GM18951 (cell line): ENCODE measurements around the gene RHBDD1.

Experiments used
- POLR2A ChIP-seq: IDR thresholded peaks from 4 replicates; pipeline ENCODE4 v1.6.1; 2011; ENCODE audit warnings: mild to moderate bottlenecking; ENCODE audit not compliant: insufficient read length, insufficient read depth; ENCODE audit errors: extremely low read depth
- in situ Hi-C: fragments of 300-500 bp; cut with MboI; formaldehyde crosslinking; loops from one replicate; pipeline ENCODE4 v1.12.0; 2022; ENCODE audit warnings: low sequenced_read_pairs, mixed read lengths, inconsistent platforms; ENCODE audit not compliant: unreplicated experiment

RHBDD1 gene

GRCh38 chr2:226796012-226796839 lies 39.6 kb upstream of the RHBDD1 start:
- TF ChIP-seq POLR2A, result no peak
- in situ Hi-C loops, result no loop called here

- in situ Hi-C loops, result no loop called here
- TF ChIP-seq POLR2A, result no peak
Measured at GRCh38 chr2:226796840-226797288, 39.0 kb upstream of the RHBDD1 start.

GRCh38 chr2:226797289-226797988 lies 38.4 kb upstream of the RHBDD1 start:
- in situ Hi-C loops, result no loop called here

GRCh38 chr2:226797989-226798421 lies 37.8 kb upstream of the RHBDD1 start:
- in situ Hi-C loops, result no loop called here
- TF ChIP-seq POLR2A, result no peak

More at GRCh38 chr2:226797289-226797988, 38.4 kb upstream of the RHBDD1 start:
- no peak for TF ChIP-seq POLR2A

GRCh38 chr2:226798422-226799210 lies 37.2 kb upstream of the RHBDD1 start:
- in situ Hi-C loops, result no loop called here

GRCh38 chr2:226799211-226799975 lies 36.5 kb upstream of the RHBDD1 start, which contains the start of gene IRS1:
Gene IRS1, minus strand, starts transcription at chr2:226799820. Its CDS starts 1,082 bp downstream, at chr2:226798738.
- peak; percentile 44 for TF ChIP-seq POLR2A
- in situ Hi-C loops, result no loop called here

More at GRCh38 chr2:226798422-226799210, 37.2 kb upstream of the RHBDD1 start:
- TF ChIP-seq POLR2A, result no peak

GRCh38 chr2:226799976-226800940 lies 35.6 kb upstream of the RHBDD1 start:
- in situ Hi-C loops, result loop anchor here (25.0 kb wide), 2 partner anchors 312 to 1138 kb away; no protein-coding TSS in a partner anchor
- no peak for TF ChIP-seq POLR2A

GRCh38 chr2:226800941-226801784 lies 34.7 kb upstream of the RHBDD1 start:
- peak; percentile 68 for TF ChIP-seq POLR2A
- in situ Hi-C loops, result loop anchor here (25.0 kb wide), 2 partner anchors 311 to 1139 kb away; no protein-coding TSS in a partner anchor

- in situ Hi-C loops, result loop anchor here (25.0 kb wide), 2 partner anchors 310 to 1140 kb away; no protein-coding TSS in a partner anchor
- TF ChIP-seq POLR2A, result no peak
Measured at GRCh38 chr2:226802573-226802972, 33.3 kb upstream of the RHBDD1 start.

- no peak for TF ChIP-seq POLR2A
- in situ Hi-C loops, result loop anchor here (25.0 kb wide), 2 partner anchors 309 to 1141 kb away; no protein-coding TSS in a partner anchor
Measured at GRCh38 chr2:226803410-226803809, 32.4 kb upstream of the RHBDD1 start.
